CD4-positive, alpha-beta T cell treated with Interleukin-2 at 100 ng/mL for 4 hours (primary cell): ENCODE data around the gene SCFD1.
"Not testable (repeated sequence)": the region's sequence is repeated elsewhere in the genome, so short reads cannot be mapped to it uniquely, and the experiment has no call there.

Experiments used
- DNase-seq: peaks from one replicate; pipeline ENCODE4 v3.0.0-alpha.2; 2020; ENCODE audit warnings: low spot score

Gene SCFD1

GRCh38 chr14:30610787-30611343, 11.3 kb upstream of the SCFD1 start:
- peak; percentile 40 for DNase-seq

- DNase-seq: no peak
These were observed 8.0 kb upstream of the SCFD1 start for GRCh38 chr14:30614155-30614554.

GRCh38 chr14:30620178-30620577, 1.9 kb upstream of the SCFD1 start:
- DNase-seq: peak; percentile 16

- DNase-seq: peak; percentile 17
These were observed 672 bp upstream of the SCFD1 start for GRCh38 chr14:30621354-30621939.

DNA sequence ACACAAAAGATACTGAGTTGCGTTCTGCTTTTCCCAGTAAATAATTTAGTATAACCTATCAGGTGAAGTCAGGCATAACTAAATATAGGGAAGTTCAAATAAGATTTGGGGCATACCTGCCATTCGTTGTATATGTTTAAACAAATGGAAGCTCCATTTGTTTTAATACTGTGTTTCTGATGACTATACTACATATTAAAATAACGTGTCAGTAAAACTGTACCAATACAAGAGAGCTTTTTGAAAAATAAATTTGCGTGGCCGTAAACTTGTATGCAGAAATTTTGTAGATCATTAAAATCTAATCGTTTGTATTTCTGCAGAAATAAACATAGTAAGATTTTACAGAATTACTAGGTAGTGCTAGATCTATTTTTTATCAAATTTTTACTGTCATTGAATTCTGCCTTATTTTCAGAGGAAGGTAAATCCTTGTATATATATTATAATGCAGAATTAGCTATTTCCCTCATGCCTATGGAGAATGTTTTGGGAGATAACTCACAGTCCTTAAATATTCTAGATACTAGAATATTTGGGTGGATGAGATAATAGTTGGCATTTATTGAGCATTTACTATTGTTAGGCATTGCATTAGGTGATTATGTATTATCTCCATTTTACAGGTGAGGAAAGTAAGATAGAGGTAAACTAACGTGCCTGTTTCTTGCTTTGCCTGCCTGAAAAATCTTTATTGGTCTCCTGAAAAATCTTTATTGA, 1.5 kb downstream of the SCFD1 start:
- no peak for DNase-seq

DNA sequence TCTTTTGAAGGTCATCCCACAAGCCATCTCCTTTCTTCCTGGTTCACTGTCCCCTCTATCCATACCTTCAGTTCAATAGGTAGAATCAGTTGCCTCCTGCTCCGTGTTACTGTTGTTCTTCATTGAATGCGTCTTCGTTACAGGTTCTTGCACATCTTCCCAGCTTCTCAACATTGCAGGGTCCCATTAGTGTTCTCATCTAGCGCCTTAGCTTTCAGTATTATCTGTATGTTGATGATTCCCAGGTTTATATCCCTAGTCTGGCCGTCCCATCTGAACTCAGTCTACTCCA, 2.0 kb downstream of the SCFD1 start:
- no peak for DNase-seq

- no peak for DNase-seq
These were observed 3.4 kb downstream of the SCFD1 start for GRCh38 chr14:30625533-30625932.

GRCh38 chr14:30629432-30629831, 7.3 kb downstream of the SCFD1 start:
- not testable (repeated sequence) for DNase-seq

GRCh38 chr14:30630248-30630647, 8.1 kb downstream of the SCFD1 start:
- DNase-seq: no peak

DNA sequence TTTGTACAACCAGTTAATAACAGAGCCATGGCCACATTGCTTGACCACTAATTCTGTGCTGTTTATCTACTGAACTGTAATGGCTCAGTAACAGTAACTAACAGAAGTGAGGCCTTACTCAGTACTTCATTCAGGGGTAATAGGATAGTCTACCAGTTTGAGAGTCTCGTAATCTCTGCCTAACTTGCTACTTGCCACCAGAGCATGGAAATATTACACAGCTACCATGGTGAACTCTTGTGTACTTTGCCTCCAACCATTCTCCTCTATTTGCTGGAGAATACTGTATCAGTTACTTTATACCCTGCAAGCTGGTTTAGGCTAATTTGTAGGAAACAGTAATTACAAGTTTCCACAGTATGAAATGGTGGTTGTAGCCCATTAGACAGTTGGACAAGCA, 10.6 kb downstream of the SCFD1 start:
- no peak for DNase-seq

DNA sequence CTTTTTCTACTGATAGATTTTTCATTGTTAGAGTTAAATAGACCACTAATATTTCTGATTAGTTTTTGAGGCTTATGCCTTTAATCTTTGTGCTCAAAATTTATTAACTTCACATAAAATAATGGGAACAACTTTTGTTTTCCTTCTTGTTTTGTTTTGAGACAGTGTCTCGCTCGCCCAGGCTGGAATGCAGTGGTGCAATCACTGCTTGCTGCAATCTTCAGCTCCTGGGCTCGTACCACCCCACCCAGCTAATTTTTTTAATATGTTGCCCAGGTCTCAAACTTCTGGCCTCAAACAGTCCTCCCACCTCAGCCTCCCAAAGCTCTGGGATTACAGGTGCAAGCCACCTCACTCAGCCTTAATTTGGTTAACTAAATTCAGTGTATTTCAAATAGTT, 16.8 kb downstream of the SCFD1 start:
- no peak for DNase-seq

- DNase-seq: no peak
These were observed 19.1 kb downstream of the SCFD1 start for GRCh38 chr14:30641207-30641606.

- DNase-seq: not testable (repeated sequence)
These were observed 22.3 kb downstream of the SCFD1 start for GRCh38 chr14:30644462-30644861.

DNA sequence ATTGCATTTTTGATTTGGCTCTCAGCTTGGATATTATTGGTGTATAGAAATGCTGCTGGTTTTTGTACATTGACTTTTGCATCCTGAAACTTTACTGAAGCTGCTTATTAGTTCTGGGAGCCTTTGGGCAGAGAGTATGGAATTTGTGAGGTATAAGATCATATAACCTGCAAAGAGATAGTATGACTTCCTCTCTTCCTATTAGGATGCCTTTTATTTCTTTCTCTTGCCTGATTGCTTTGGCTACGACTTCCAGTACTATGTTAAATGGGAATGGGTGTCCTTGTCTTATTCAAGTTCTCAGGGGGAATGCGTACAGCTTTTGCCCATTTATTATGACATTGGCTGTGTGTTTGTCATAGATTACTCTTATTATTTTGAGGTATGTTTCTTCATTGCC, 23.5 kb downstream of the SCFD1 start:
- no peak for DNase-seq

GRCh38 chr14:30648471-30648870, 26.4 kb downstream of the SCFD1 start:
- no peak for DNase-seq

DNA sequence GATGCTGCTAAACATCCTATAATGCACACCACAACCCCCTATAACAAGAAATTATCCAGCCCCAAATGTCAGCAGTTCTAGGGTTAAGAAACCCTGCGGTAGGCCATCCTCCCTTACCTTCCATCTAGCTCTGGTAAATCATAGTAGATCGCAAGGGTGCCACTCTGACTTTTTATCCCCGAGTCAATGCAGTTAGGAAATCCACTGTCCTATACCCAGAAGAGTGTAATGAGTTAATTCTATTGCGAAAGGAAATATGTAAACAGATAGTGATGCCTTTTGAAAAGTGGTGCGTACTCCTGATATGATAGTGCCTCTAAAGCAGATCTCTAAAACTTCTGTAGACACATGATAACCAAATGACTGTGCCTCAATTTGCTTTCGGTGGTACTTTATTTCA, 29.8 kb downstream of the SCFD1 start:
- no peak for DNase-seq

- no peak for DNase-seq
These were observed 33.0 kb downstream of the SCFD1 start for GRCh38 chr14:30655124-30655523.

DNA sequence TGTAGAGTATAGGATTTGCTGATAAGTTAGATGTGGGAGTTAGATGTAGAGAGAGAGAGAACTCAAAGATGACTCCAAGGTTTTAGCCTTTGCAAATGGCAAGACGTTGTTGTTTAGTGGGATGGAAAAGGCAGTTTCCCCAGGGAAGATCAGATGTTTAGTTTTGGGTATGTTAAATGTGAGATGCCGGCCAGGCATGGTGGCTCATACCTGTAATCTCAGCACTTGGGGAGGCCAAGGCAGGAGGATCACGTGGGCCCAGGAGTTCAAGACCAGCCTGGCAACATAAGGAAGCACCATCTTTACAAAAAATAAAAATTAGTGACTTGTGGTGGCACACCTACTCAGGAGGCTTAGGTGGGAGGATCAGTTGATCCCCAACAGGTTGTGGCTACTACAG, 33.5 kb downstream of the SCFD1 start:
- DNase-seq: no peak

- DNase-seq: peak; percentile 33
These were observed 34.1 kb downstream of the SCFD1 start for GRCh38 chr14:30656190-30656632.

GRCh38 chr14:30657050-30657449, 34.9 kb downstream of the SCFD1 start:
- no peak for DNase-seq

- DNase-seq: no peak
These were observed 35.6 kb downstream of the SCFD1 start for GRCh38 chr14:30657606-30658163.

GRCh38 chr14:30658645-30659044, 36.5 kb downstream of the SCFD1 start:
- DNase-seq: no peak

GRCh38 chr14:30669594-30669993, 47.5 kb downstream of the SCFD1 start:
- no peak for DNase-seq

- no peak for DNase-seq
These were observed 51.0 kb downstream of the SCFD1 start for GRCh38 chr14:30673071-30673470.
